GM21619 (cell line): ENCODE results near the gene TBC1D14.

Experiments used
- ATAC-seq: cut with Tn5 transposase; IDR thresholded peaks from one replicate; pipeline ENCODE4 v1.9.1; 2021; ENCODE audit not compliant: unreplicated experiment

Gene TBC1D14

GRCh38 chr4:6926681-6927478 lies 17.3 kb downstream of the TBC1D14 start:
- no peak for ATAC-seq

GRCh38 chr4:6928081-6928480 lies 18.5 kb downstream of the TBC1D14 start:
- ATAC-seq, result no peak

- no peak for ATAC-seq
Observed at GRCh38 chr4:6929339-6929811, 19.7 kb downstream of the TBC1D14 start.

- ATAC-seq, result no peak
Observed at GRCh38 chr4:6929812-6930464, 20.3 kb downstream of the TBC1D14 start.

- ATAC-seq, result no peak
Observed at GRCh38 chr4:6932475-6932874, 22.8 kb downstream of the TBC1D14 start.

DNA sequence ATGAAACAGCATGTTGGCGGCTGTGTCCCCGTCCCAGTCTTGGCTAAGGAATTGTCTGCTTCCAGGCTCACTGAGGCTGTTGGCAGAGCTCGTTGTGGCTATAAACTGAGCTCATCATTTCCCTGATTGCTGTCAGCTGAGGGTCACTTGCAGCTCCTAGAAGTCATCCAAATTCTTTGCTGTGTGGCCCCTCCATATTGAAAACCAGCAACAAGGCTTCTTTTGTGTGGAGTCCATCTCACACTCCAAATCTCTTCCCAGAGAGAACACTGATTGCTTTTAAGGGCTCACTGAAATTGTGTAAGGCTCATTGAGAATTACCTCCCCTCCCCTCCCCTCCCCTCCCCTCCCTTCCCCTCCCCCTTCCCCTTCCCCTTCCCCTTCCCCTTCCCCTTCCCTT lies 23.3 kb downstream of the TBC1D14 start:
- ATAC-seq, result no peak

- no peak for ATAC-seq
Observed at GRCh38 chr4:6933691-6934430, 24.2 kb downstream of the TBC1D14 start.

DNA sequence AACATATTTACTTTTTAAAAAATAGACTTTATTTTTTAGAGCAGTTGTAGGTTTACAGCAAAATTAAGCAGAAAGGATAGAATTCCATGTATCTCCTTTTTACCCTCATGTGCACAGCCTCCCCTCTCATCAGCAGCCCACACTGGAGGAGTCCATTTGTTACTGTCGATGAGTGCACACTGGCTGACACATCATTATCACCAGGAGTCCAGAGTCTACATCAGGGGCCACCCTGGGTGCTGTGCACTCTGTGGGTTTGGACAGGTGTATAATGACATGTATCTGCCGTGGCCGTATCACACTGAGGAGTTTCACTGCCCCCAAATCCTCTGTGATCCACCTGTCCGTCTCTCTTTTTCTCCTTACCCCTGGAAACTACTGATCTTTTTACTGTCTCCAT lies 26.3 kb downstream of the TBC1D14 start:
- ATAC-seq, result no peak

GRCh38 chr4:6937201-6937600 lies 27.6 kb downstream of the TBC1D14 start:
- no peak for ATAC-seq

DNA sequence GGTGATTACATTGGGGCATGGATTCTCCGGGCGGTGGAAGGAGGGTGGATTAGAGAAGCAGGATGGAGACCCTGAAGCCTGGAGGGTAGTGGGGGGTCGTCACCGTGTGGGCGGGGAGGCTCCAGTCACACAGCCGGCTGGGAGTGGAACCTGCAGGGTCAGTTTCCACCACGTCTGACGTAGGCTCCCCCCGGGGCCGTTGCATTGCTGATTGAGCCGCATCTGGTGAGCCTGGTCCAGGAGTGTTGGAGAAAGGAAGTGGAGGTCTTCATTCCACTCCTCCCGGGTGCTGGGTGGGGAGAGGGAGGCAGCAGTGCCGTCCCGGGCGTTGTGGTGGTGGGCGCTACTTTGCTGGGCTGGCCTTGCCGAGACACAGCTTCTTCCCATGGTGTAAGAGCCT lies 28.1 kb downstream of the TBC1D14 start:
- ATAC-seq, result no peak

- no peak for ATAC-seq
Observed at GRCh38 chr4:6938237-6938636, 28.6 kb downstream of the TBC1D14 start.

- no peak for ATAC-seq
Observed at GRCh38 chr4:6938647-6939271, 29.1 kb downstream of the TBC1D14 start.

DNA sequence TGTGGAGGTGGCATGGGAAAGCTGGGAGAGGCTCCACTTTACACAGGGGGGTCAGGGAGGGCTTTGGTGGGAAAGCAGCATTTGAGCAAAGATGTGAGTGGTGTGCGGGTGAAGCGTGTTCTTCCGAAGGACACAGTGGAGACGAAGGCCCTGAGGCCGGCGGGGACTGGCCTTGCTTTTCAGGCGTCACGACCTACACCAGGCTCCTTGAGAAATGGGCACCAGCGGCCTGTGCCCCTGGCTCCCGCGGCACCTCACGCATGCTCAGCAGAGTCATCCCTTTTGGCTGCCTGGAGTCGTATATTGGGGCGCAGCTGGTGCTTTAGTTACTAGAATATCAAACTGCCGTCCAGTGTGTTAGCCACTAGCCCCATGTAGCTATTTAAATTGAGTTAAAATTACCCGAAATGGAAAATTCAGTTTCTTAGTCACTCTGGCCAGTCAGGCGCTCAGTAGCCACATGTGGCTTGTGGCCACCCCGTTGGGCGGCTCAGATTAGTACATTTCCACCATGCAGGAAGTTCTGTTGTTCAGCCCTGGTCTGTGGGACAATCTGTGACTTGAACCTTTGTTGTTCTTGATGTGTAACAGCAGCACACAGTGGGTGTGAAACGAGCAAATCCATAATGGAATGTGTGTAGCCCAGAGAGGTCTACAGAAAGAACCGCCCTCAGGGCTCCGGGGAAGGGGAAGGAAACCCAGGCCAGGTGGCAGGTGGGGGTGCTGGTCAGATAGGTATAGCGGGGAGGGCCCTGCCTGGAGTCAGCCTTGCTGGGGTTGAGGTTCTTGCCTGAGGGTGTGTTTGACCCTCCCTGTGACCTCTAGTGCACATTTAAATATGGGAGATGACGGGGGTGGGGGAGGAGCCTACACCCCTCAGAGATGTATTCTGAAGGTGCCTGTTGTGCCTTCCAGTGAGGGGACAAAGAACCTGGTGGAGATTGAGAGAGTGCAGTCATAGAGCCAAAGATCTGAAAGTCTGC lies 30.4 kb downstream of the TBC1D14 start:
- no peak for ATAC-seq

DNA sequence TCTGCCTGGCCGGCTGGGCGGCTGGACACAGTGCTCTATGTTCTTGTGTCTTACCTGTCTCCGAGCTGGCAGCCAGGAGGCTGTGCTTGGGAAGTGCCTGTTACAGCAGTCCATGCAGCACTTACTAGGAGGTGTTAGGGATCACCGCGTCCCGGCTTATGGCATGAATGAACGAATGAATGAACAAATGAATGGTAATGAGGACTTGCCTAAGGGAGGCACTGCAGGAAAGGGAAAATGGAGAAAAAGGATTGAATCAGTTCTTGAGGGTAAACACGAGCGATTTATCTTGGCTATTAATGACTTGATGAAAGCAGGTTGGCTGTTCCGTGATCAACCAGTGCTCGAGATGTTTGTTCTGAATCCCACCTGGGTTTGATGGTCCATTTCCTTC lies 31.1 kb downstream of the TBC1D14 start:
- no peak for ATAC-seq

- ATAC-seq, result no peak
Observed at GRCh38 chr4:6941796-6942195, 32.2 kb downstream of the TBC1D14 start.

DNA sequence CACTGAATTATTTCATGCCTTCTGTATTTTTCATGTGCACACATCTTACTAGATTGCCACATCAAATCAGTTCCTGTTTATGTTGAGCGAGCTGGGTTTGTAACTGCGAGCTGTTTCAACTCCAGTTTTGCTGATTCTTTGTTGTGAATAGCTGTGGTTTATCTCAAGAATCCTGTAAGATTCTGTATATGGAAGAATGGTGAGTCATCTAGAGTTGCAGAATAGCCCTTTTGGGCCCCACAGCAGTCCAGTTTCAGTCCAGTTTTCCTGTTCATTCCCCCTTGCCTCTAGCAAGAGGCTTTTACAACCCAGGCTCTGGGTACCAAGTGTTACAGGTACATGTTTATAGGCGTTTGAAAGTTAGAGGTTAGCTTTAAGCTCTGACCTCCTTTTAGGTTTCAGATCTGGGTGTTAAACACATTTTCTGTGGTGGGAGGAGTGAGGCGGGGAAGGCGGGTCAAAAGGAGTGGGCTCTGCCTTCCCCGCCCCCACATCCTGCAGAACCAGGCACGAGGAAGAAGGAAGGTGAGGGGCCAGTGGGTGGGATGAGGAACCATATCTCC lies 32.7 kb downstream of the TBC1D14 start:
- peak; percentile 81 for ATAC-seq

DNA sequence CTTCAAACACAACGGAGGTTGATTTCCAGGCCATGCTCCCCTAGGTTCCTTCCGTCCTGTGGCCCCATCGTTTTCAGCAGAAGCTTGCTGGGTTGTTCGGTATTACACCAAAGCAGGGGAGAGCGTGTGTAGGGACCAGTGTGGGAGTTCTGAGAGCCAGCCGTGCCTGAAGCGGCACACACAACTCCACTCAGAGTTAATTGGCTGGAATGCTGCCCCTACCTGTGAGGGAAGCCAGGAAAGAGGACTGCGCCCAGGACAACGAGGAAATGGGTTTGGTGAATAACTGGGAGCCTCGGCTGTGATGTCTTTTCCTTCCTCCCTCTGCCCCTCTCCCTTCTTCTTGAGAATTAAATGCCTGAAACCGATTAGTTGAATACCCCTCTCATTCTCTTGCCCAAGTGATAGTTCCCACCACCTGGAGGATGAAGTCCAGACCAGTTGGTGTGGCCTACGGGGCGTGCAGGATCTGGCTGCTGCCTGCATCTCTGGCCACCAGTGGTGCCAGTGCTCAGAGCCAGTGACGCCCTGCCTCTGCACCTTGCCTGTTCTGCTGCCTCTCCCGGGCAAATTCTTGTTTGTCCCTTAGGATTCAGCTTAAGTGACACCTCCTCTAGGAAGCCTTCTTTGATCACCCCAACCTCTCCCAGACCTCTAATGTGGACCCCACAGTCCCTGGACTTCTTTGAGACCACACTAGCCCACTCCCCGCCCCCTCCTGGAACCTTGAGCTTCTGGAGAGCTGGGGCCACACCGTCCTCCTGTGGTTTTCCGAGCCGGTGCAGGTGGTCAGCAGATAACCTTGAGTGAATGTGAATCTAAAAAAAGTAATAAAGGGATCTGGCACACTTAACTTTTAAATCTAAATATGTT lies 33.6 kb downstream of the TBC1D14 start:
- no peak for ATAC-seq

DNA sequence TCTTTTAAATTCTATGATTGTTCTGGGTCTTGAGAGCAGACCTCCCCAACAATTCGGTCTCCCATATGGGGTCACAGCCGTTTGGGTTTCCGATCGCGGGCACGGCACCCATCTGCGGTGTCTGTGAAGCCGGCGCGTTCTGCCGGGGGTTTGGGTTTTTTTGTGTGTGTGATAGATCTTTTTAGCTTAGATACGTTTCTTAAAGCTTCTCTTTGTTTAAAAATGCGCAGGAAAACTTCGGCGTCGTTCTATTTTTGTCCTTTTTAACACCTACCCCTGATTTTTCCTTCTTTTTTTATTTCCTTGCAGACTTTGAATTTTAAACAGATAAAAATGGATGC lies 34.2 kb downstream of the TBC1D14 start:
- no peak for ATAC-seq
